WTC11 (cell line): ENCODE results near the gene CCNYL1. TPM values are rescaled to one million over a fixed set of nuclear protein-coding genes. Genes with fewer than 3 reads are reported as not detected.

Source experiments
- ATAC-seq: fragments of 200-7000 bp; cut with Tn5 transposase; 2 replicates; pipeline ENCODE4 v1.10.0; 2021; ENCODE audit warnings: mild to moderate bottlenecking, moderate library complexity
- CTCF ChIA-PET: fragments of 300-600 bp; sonication (Branson Sonifier 250); formaldehyde crosslinking; loops from one replicate; lab custom pipeline; 2021; ENCODE audit warnings: antibody characterized with exemption; lab: Charles Lee
- POLR2A ChIA-PET: fragments of 350-600 bp; sonication (Branson Sonifier 250); formaldehyde crosslinking; loops from one replicate; lab custom pipeline; 2021; ENCODE audit warnings: antibody characterized with exemption; lab: Charles Lee
- DNase-seq: peaks from one replicate; pipeline ENCODE4 v3.0.0; 2021; ENCODE audit warnings: low spot score
- H3K27ac Mint-ChIP-seq: 2 replicates; pipeline ENCODE4 v1.8.0; 2021; ENCODE audit warnings: mixed read lengths
- H3K27me3 Mint-ChIP-seq: 2 replicates; pipeline ENCODE4 v1.8.0; 2021; ENCODE audit warnings: low read depth, mild to moderate bottlenecking, moderate library complexity, mixed read lengths
- H3K36me3 Mint-ChIP-seq: 2 replicates; pipeline ENCODE4 v1.8.0; 2021; ENCODE audit warnings: mixed read lengths
- H3K4me1 Mint-ChIP-seq: 2 replicates; pipeline ENCODE4 v1.8.0; 2022; ENCODE audit warnings: mixed read lengths
- H3K4me3 Mint-ChIP-seq: 2 replicates; pipeline ENCODE4 v1.8.0; 2021; ENCODE audit warnings: mild to moderate bottlenecking, moderate library complexity, mixed read lengths
- H3K9me3 Mint-ChIP-seq: 2 replicates; pipeline ENCODE4 v1.8.0; 2021; ENCODE audit warnings: mixed read lengths
- ATF2 ChIP-seq: sonication (generic); formaldehyde crosslinking; IDR thresholded peaks from 2 replicates; pipeline ENCODE4 v1.8.1; 2022; ENCODE audit warnings: low read depth, missing genetic modification reagents, borderline replicate concordance
- E2F1 ChIP-seq: sonication (generic); formaldehyde crosslinking; IDR thresholded peaks from 2 replicates; pipeline ENCODE4 v1.8.0; 2022; ENCODE audit warnings: mild to moderate bottlenecking, missing genetic modification reagents
- E2F4 ChIP-seq: sonication (generic); formaldehyde crosslinking; IDR thresholded peaks from 2 replicates; pipeline ENCODE4 v1.8.1; 2022; ENCODE audit warnings: low read depth, mild to moderate bottlenecking, moderate library complexity, missing genetic modification reagents, borderline replicate concordance
- IRF2 ChIP-seq: sonication (generic); formaldehyde crosslinking; IDR thresholded peaks from 2 replicates; pipeline ENCODE4 v1.8.0; 2022; ENCODE audit warnings: low read depth, missing genetic modification reagents, borderline replicate concordance
- JUN ChIP-seq: sonication (generic); formaldehyde crosslinking; IDR thresholded peaks from 2 replicates; pipeline ENCODE4 v1.8.0; 2023; ENCODE audit warnings: mild to moderate bottlenecking, missing genetic modification reagents
- MAX ChIP-seq: sonication (generic); formaldehyde crosslinking; IDR thresholded peaks from 2 replicates; pipeline ENCODE4 v1.8.0; 2022; ENCODE audit warnings: mild to moderate bottlenecking, missing genetic modification reagents
- PRDM15 ChIP-seq: sonication (generic); formaldehyde crosslinking; IDR thresholded peaks from 2 replicates; pipeline ENCODE4 v1.8.0; 2022; ENCODE audit warnings: missing genetic modification reagents
- PRRX2 ChIP-seq: fragments of 250-450 bp; sonication (Bioruptor Pico); IDR thresholded peaks from 2 replicates; pipeline ENCODE4 v1.8.0; 2021; ENCODE audit warnings: mild to moderate bottlenecking
- RELA ChIP-seq: sonication (generic); formaldehyde crosslinking; IDR thresholded peaks from 2 replicates; pipeline ENCODE4 v1.8.1; 2022; ENCODE audit warnings: missing genetic modification reagents, mild to moderate bottlenecking, borderline replicate concordance
- USF1 ChIP-seq: sonication (generic); formaldehyde crosslinking; IDR thresholded peaks from 2 replicates; pipeline ENCODE4 v1.8.0; 2022; ENCODE audit warnings: mild to moderate bottlenecking, missing genetic modification reagents
- ZBTB21 ChIP-seq: sonication (generic); formaldehyde crosslinking; IDR thresholded peaks from 2 replicates; pipeline ENCODE4 v1.8.1; 2023; ENCODE audit warnings: mild to moderate bottlenecking, missing genetic modification reagents, borderline replicate concordance
- ZNF121 ChIP-seq: sonication (generic); formaldehyde crosslinking; IDR thresholded peaks from 2 replicates; pipeline ENCODE4 v1.8.0; 2023; ENCODE audit warnings: missing genetic modification reagents
- ZNF138 ChIP-seq: sonication (generic); formaldehyde crosslinking; conservative IDR thresholded peaks from 2 replicates; pipeline ENCODE4 v1.8.1; 2022; ENCODE audit warnings: mild to moderate bottlenecking, moderate library complexity, missing genetic modification reagents
- ZNF281 ChIP-seq: sonication (generic); formaldehyde crosslinking; IDR thresholded peaks from 2 replicates; pipeline ENCODE4 v1.8.0; 2023; ENCODE audit warnings: mild to moderate bottlenecking, missing genetic modification reagents
- ZNF532 ChIP-seq: fragments of 250-450 bp; sonication (Bioruptor Pico); IDR thresholded peaks from 2 replicates; pipeline ENCODE4 v1.9.0; 2021; ENCODE audit warnings: mild to moderate bottlenecking, borderline replicate concordance
- total RNA-seq: library from RNA; stranded (reverse); gene quantifications from 3 replicates; pipeline ENCODE4 v1.2.3, GENCODE V29; 2021

Gene CCNYL1
- total RNA-seq, 1 experiment from 2014 or later: 31.6 TPM

- TF ChIP-seq ZNF281 (CRISPR knock-in tag): no peak
These were observed 47.4 kb upstream of the CCNYL1 start (continued) for GRCh38 chr2:207663870-207664545.

GRCh38 chr2:207670887-207671286 lies 40.6 kb upstream of the CCNYL1 start:
- ChIA-PET CTCF (interaction anchor here (1.0 to 1.5 kb wide), 2 partner anchors 21 to 45 kb away, joined by 4 to 5 read pairs; no protein-coding TSS in a partner anchor), POLR2A (no interaction called here)
- Mint-ChIP-seq H3K9me3 (no peaks in the 10 kb centered on the region), H3K4me3 (no peak overlapping the region), H3K4me1 (peaks cover 34% of the 10 kb centered on the region), H3K27ac (no peak overlapping the region), H3K36me3 (no peaks in the 10 kb centered on the region), H3K27me3 (no peaks in the 10 kb centered on the region)
- ATAC-seq (peak; percentile 69), DNase-seq (peak; percentile 43)
- no peak for TF ChIP-seq IRF2 (CRISPR knock-in tag)
- TF ChIP-seq ZNF121 (CRISPR knock-in tag): no peak
- TF ChIP-seq JUN: no peak
- no peak for TF ChIP-seq E2F1
- TF ChIP-seq ZBTB21 (CRISPR knock-in tag): no peak
- TF ChIP-seq ATF2: no peak
- no peak for TF ChIP-seq RELA (CRISPR knock-in tag)
- no peak for TF ChIP-seq MAX (CRISPR knock-in tag)
- no peak for TF ChIP-seq E2F4
- TF ChIP-seq ZNF532 (CRISPR knock-in tag): no peak
- TF ChIP-seq PRRX2 (CRISPR knock-in tag): no peak
- no peak for TF ChIP-seq PRDM15 (CRISPR knock-in tag)
- no peak for TF ChIP-seq ZNF138 (CRISPR knock-in tag)
- TF ChIP-seq USF1: no peak
